Activated effector memory CD4-positive, alpha-beta T cell treated with Interleukin-2 at 50 U/mL for 16 hours (primary cell): ENCODE measurements around the gene NUDT16L1.

Source experiments
- DNase-seq: peaks from one replicate; pipeline ENCODE4 v3.0.0-alpha.2; 2020

Gene NUDT16L1

GRCh38 chr16:4683255-4684057 lies 9.9 kb upstream of the NUDT16L1 start:
- no peak for DNase-seq

GRCh38 chr16:4684058-4684715 lies 9.2 kb upstream of the NUDT16L1 start:
- no peak for DNase-seq

DNA sequence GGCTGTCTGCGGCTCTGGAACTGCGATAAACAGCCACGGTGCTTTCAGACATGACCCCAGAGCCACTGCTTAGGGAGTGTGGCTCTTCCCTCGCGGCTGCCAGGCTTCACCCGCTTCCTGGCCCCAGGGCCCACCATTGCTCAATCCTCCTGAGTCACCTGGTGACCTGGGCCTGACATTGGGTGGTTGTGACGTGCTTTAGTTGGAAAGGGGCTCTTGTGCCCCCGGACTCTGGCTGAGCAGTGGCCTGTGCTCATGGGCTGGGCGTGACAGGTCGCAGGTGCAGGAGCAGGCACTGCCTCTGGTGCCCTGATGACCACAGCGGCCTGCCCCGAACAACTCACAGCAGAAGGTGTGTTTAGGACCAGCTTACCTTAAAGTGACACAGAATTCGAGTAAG lies 8.6 kb upstream of the NUDT16L1 start:
- no peak for DNase-seq

DNA sequence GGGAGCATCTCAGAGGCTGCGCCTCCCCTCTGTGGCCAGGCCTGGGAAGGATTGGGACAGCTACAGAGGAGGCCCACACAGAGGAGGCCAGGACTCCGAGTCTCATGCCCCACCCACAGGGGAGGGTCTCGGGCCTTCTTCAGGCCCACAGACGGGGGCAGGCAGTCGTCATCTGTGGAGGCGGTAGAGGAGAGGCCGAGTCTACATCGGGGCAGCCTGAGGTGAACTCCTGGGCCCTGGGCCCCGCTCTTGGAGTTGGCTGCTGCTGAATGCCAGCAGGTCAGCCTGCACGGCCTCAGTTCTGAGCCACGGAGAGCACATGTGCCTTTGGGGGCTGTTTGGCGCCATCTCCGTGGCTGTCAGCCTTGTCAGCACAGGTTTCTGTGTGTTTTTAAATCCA lies 8.1 kb upstream of the NUDT16L1 start:
- no peak for DNase-seq

DNA sequence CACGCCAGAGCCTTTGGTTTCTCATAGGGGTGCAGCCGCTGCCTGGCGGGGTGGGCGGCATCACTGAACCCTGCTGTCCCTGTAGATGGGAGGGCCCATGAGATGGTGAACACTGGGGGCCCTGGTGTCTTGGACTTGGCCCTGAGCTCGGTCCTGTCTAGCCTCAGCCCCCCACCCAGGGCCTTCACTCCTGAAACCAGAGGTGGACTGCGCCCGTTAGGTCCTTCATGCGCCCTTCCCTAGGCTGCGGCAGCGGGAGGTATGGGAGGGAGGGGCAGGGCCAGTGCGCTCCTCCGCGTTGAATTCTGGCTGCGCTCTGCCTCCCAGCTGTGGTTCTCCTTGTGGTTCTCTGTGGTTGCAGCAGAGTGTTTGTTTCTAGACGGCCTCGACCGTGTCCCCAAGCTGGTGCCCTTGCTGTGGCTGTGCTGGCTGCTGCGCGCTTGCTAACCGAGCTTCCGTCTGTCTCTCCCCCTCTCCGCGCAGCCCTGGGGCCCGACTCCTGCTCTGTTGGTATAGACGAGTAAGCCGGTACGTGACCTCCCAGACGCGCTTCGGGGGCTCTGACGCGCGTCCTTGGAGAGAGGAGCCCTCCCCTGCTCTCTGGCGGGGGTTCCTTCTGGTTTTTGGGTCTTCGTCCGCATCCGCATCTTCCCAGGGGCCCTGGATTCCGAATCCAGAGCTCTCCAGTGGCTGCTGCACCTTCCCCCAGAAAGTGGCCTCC lies 7.4 kb upstream of the NUDT16L1 start:
- DNase-seq, result no peak

- DNase-seq, result no peak
Measured at GRCh38 chr16:4686497-4687210, 6.7 kb upstream of the NUDT16L1 start.

GRCh38 chr16:4687416-4687815 lies 5.9 kb upstream of the NUDT16L1 start:
- no peak for DNase-seq

GRCh38 chr16:4687946-4688673 lies 5.3 kb upstream of the NUDT16L1 start:
- no peak for DNase-seq

GRCh38 chr16:4688674-4689045 lies 4.7 kb upstream of the NUDT16L1 start:
- DNase-seq, result no peak

GRCh38 chr16:4689091-4689671 lies 4.2 kb upstream of the NUDT16L1 start:
- DNase-seq, result no peak

DNA sequence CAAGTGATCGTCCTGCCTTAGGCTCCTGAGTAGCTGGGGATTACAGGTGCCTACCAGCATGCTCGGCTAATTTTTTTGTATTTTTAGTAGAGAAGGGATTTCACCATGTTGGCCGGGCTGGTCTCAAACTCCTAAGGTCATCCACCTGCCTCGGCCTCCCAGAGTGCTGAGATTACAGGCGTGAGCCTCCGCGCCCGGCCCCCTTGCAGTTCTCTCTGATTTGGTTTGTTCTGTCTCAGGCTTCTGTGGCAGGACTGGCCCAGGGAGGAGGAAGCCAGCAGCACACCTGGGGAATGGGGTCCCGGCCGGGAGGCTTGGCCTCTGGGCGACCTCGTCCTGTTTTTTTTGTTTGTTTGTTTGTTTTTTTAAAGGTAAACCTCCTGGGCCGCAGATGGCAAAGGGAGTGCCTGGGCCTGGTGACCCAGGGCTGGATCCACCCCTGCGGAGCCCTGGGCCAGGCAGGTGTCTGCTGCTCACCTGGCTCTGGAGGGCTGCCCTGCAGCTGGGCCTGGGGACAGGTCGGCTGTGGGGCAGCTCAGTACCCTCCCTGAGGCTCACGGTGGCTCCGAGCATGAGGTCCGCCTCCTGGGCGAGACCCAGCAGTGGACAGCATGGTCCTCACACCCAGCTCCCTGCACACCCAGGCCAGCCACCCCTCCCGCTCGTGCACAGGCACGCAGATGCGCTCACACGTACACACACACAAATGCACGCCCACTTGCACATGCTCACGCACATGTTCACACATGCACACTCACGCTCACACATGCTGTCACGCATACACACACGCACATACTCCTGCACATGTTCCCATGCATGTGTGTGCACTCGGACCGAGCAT lies 3.3 kb upstream of the NUDT16L1 start:
- no peak for DNase-seq

DNA sequence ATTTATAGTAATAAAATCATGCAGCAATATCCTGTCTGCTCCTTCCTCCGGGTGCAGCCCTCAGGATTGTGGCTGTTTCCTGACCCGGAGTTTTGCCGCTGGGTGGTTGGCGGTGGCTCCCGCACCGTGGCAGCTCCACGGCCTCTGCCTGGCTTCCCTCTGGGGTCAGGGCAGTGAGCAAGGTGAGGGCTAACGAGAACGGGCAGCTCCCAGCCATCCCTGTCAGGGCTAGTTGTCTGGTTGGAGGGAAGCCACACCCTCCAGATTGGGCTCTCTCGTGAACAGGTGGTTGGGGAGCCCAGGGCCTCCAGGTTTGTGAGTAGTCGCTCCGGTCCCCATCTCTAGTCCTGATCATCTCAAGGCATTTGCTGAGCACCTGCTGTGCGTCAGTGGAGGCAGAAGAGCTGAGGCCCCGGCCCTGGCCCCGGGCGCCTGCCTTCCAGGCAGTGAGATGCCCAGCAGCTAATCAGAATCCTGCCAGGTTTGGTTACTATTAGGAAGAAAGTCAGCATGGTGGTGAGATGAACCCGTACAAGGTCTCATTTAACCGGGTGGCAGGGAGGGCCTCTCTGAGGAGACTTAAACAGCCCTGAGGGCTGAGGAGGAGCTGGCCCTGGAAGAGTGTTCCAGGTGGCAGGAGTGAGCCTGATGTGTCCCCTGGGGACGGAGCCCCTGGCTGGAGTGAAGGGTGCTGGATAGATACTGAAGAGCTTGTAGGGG lies 2.3 kb upstream of the NUDT16L1 start:
- DNase-seq, result no peak

DNA sequence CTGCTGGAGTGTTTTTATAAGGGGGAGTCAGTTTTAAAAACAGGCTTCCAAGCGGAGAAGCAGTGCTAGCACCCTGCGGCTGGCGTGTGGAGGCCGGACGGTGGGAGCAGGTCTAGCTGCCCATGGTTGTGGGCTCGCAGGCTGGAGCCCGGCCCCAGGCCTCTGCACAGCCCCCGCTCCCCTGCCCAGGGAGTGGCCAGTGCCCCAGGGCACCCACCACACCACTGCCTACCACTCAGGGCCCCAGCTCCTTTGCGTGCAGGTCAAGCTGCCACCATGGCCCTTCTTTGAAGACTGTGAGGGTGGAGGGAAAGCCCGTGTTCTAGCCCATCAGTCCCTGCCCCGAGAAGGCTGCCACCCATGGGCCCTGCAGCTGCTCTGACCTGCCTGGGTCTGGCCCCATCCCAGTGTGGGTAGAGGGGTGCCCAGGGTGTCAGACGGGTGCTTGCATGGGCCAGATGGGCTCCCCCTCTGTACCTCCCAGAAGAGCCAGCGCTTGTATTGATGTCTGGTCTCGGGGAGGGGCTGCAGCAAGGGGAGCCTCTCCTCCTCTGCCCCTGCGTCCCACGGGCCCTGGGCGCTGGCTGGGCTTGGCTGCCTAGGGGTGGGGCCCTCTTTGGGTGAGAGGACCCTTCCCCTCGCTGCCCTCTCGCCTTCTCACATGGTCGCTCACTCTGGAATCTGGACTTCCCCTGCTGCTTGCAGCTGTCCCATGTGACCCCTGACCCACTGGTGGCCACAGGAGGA lies 1.5 kb upstream of the NUDT16L1 start:
- no peak for DNase-seq

GRCh38 chr16:4692460-4693295 lies 684 bp upstream of the NUDT16L1 start:
- no peak for DNase-seq

GRCh38 chr16:4693956-4694641 lies 737 bp downstream of the NUDT16L1 start:
- DNase-seq, result peak; percentile 48

GRCh38 chr16:4694642-4695451 lies 1.5 kb downstream of the NUDT16L1 start:
- DNase-seq, result no peak

DNA sequence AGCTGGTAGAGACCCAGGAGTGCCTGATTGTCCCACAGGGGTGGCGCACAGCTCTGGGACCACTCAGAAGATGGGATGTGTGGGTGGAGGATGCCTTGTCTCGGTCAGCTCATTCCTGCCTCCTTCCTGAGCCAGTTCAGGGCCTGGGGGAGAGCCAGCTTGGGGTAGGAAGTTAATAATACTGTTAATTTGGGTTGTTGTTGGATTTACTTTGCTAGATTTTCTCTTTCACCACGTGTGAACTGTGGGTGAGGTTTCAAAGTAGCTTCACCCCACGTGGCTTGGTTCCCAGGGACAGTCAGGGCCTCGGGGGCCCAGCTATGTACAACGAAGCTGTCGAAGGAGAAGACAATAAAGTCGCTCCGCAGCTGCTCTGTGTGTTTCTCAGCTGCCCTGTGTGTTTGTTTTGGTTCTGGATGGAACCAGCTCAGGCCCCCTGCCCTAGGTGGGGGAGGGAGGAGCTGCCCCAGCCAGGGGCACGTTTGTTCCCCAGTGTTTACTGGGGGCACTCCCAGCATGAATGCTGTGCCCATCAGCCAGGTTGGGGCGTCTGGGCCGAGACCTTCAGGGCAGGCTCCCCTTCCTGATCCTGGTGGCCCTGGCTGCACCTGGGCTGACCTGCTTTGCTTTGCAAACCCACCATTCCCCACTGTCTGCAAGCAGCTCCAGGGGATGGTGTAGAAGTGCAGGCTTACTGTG lies 2.3 kb downstream of the NUDT16L1 start:
- no peak for DNase-seq
